GM21526 (cell line): Measurements from ENCODE around the gene LCORL.
"Not testable (repeated sequence)": the region's sequence is repeated elsewhere in the genome, so short reads cannot be mapped to it uniquely, and the experiment has no call there.

Experiments used
- ATAC-seq: cut with Tn5 transposase; IDR thresholded peaks from one replicate; pipeline ENCODE4 v1.9.1; 2021; ENCODE audit warnings: moderate library complexity; ENCODE audit not compliant: unreplicated experiment, low FRiP score

The LCORL gene

GRCh38 chr4:17866810-17867209 is 154.7 kb downstream of the LCORL start:
- no peak for ATAC-seq

DNA sequence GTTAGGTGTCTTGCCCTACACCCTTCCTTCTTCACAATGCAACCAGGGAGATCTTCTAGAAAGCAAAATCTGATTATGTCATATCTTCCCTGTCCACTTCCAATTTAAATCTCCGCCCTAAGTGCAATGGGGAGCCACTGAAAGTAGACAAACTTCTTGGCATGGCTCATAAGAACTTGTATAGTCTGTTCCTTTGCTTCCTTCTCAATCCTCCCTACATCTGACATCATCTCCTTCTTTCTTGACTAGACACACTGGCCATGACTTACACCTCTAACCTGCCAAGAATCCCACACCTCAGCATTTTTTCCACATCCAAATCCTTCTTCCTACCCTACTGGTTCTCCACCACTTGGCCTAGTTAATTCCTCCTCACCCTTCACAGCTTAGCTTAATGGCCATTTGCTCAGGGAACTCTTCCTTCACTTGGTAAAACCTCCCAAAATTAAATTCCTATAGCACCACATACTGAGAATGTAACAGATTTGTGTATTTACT is 155.6 kb downstream of the LCORL start:
- ATAC-seq, result no peak

- not testable (repeated sequence) for ATAC-seq
These were observed 159.6 kb downstream of the LCORL start for GRCh38 chr4:17861906-17862305.

DNA sequence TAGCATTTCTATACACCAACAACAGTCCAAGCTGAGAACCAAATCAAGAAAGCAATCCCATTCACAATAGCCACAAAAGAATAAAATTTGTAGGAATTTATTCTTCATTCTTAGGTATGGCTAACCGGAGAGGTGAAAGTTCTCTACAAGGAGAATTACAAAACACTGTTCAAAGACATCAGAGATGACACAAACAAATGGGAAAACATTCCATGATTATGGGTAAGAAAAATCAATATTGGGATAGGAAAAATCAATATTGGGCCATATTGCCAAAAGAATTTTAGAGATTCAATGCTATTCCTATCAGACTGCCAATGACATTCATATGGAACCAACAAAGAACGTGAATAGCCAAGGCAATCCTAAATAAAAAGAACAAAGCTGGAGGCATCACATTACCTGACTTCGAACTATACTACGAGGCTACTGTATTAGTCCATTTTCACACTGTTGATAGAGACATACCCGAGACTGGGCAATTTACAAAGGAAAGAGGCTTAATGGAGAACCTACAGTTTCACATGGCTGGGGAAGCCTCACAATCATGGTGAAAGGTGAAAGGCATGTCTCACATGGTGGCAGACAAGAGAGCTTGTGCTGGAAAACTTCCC is 161.7 kb downstream of the LCORL start:
- ATAC-seq, result no peak

- ATAC-seq, result no peak
These were observed 167.5 kb downstream of the LCORL start for GRCh38 chr4:17854036-17854435.

DNA sequence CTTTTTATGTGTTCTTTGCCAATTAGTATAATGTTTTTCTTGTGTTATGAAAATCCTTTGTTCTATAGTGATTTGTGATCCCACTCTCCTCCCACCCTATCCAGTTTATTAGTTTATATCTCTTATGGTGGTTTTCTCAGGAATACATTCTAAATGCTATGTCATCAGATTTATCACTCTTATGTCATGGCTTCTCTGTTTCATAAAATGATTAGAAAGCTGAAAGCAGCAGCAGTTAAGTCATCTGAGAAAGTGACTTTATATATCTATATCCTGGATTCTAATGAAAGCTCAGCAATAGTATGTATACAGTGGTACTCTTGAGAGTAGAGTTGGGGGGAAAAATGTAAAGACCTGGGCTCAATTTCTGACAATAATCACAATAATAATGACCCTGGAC is 169.6 kb downstream of the LCORL start:
- ATAC-seq, result no peak

GRCh38 chr4:17850295-17850694 is 171.3 kb downstream of the LCORL start:
- ATAC-seq, result not testable (repeated sequence)

GRCh38 chr4:17846266-17846665 is 175.3 kb downstream of the LCORL start:
- no peak for ATAC-seq

GRCh38 chr4:17823871-17824669 is 197.5 kb downstream of the LCORL start:
- ATAC-seq, result no peak

DNA sequence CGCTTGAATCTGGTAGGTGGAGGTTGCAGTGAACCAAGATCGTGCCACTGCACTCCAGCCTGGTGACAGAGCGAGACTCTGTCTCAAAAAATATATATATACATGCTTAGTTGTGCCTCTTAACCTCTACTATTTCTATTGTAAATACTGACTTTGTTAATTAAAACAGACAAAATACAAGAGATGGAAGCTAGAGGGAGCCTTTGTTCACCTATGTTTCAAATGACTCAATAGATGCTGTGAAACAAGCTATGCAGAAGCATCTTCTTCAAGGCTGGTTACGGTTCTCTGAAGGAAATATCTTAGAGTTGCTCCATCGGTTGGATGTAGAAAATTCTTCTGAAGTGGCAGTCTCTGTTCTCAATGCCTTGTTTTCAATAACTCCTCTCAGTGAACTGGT is 204.5 kb downstream of the LCORL start:
- ATAC-seq, result peak; percentile 79

- no peak for ATAC-seq
These were observed 205.4 kb downstream of the LCORL start for GRCh38 chr4:17816142-17816541.

GRCh38 chr4:17814140-17814539 is 207.4 kb downstream of the LCORL start:
- no peak for ATAC-seq

DNA sequence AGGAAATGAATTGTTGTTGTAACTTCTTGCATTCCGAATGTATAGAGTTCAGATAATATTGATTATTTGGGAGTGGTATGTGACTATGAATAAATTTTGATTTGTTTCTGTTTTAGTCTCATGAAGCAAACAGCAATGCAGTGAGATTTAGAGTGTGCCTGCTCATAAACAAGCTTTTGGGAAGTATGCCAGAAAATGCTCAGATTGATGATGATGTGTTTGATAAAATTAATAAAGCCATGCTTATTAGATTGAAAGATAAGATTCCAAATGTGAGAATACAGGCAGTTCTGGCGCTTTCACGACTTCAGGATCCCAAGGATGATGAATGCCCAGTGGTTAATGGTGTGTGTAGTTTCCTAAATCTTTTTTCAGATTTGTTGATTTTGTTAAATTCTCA is 208.8 kb downstream of the LCORL start:
- no peak for ATAC-seq

GRCh38 chr4:17812125-17812524 is 209.4 kb downstream of the LCORL start:
- ATAC-seq, result no peak

DNA sequence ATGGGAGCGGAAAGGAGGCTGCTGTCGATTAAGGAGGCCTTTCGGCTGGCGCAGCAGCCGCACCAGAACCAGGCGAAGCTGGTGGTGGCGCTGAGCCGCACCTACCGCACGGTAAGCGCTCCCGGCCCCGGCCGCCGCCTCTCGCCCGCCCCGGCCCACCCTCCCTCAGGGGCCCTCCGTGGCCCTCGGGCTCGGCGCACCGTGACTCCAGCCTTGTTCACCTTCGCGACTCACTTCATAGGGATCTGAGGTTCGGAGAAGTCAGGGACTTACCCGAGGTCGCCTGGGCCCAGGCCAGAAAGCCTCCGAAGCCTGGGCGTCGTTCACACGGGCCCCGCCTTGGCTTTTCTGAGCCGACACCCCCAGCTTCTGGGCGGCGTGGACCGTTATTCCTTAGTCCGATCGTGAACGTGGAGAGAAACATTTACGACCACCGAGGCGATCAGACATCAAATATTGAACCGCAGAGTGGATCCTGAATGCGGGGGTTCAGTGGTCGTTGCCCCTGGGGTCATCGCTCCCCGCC is 210.4 kb downstream of the LCORL start:
- peak; percentile 23 for ATAC-seq

- ATAC-seq, result peak; percentile 88
These were observed 211.1 kb downstream of the LCORL start, which contains the start of the genes DCAF16 and NCAPG for GRCh38 chr4:17810260-17811077. Gene DCAF16, minus strand, starts transcription at chr4:17810757. Its CDS starts 6,616 bp downstream, at chr4:17804141. Gene NCAPG, plus strand, starts transcription at chr4:17810979. Its CDS starts 99 bp downstream, at chr4:17811078.

DNA sequence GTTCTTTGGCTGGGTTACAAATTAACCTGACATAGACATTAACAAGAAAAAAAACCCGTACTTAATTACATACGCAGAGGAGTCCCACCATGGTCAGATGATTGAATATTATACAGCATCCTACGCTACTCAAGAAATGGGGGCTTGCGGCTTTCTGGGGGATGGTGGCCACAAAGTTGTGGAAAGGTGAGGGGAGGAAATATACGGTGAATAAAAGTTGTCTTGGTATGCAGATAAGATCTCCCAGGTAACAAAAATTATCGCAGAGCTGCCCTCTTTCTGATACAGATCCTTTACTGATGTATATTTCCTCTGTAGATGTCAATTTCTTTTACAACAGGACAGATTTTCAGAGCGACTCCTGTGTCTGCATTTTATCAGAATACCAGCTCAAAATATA is 211.9 kb downstream of the LCORL start:
- ATAC-seq, result no peak

GRCh38 chr4:17807446-17807845 is 214.1 kb downstream of the LCORL start:
- no peak for ATAC-seq

DNA sequence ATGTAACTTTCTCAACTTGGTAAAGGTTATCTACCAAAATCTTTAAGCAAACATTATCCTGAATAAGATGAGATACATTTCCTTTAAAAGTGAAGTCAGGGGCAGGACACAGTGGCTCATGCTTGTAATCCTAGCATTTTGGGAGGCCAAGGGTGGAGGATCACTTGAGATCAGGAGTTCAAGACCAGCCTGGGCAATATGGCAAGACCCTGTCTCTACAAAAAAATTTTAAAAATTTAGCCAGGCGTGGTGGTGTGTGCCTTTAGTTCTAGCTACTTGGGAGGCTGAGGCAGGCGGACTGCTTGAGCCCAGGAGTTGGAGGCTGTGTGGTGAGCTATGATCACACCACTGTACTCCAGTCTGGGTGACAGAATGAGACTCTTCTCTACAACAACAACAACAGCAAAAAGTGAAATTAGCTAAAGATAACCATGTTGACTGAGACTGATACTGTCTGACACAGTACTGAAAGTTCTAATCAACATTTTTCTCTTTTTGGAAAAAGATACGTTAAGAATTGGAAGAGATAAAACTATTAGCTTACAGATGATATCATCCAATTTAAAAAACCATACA is 215.9 kb downstream of the LCORL start:
- no peak for ATAC-seq

GRCh38 chr4:17797808-17798207 is 223.7 kb downstream of the LCORL start:
- no peak for ATAC-seq
